Measurements from ENCODE around the gene PCDH1.

Gene PCDH1

GRCh38 chr5:141870871-141871270 lies 7.3 kb downstream of the PCDH1 start:
- H3K4me1 Mint-ChIP-seq (ENCODE audit: low read depth): no peaks in the 10 kb centered on the region
- no peaks in the 10 kb centered on the region for H3K9me3 Mint-ChIP-seq
- H3K27me3 Mint-ChIP-seq: peaks cover 51% of the 10 kb centered on the region
- no peaks in the 10 kb centered on the region for H3K36me3 Mint-ChIP-seq (ENCODE audit: low read depth)
- no peak overlapping the region for H3K4me3 Mint-ChIP-seq
- H3K27ac Mint-ChIP-seq: no peak overlapping the region

GRCh38 chr5:141870228-141870627 lies 8.0 kb downstream of the PCDH1 start:
- Mint-ChIP-seq H3K4me1 (ENCODE audit: low read depth) (no peaks in the 10 kb centered on the region), H3K27ac (no peak overlapping the region), H3K27me3 (peaks cover 44% of the 10 kb centered on the region), H3K4me3 (no peak overlapping the region), H3K36me3 (ENCODE audit: low read depth) (no peaks in the 10 kb centered on the region), H3K9me3 (no peaks in the 10 kb centered on the region)

DNA sequence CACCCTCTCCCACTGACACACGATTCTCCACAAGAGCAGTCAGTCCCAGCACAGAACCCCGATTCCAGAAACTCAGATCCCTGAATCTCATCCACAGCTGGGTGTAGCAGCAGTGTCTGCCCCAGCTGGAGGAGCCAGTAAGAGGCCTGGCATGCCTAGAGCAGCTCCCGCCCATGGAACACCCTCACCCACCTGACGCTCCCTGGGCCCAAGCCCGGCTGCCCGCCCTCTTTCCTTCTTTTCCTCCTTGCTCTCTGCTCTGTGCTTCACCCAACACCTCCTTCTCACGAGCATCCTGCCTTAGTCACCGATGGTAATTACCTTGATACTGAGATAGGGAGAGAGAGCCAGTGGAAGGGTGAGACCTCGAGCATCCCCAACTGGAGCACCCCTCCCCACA lies 8.7 kb downstream of the PCDH1 start:
- H3K27ac Mint-ChIP-seq: no peak overlapping the region

DNA sequence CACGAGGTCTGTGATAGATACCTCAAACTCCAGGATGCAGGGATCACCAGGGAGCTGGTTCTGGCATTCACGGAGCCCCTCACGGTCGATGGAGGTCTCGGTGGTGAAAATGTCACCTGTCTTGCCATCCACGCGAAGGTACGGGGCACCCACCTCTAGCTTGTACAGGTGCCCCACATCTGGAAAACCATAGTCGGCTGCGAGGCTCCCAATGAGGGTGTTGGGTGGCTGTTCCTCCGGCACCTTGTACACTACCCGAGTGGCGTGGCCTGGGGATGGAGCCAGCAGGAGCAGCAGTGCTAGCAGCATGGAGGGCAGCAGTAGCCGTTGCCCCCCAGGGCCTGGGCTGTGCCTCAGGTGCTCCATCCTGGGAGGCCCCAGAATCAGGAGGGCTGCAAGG lies 9.2 kb downstream of the PCDH1 start:
- no peaks in the 10 kb centered on the region for H3K4me1 Mint-ChIP-seq (ENCODE audit: low read depth)
- no peaks in the 10 kb centered on the region for H3K9me3 Mint-ChIP-seq
- H3K27ac Mint-ChIP-seq: no peak overlapping the region
- H3K27me3 Mint-ChIP-seq: peaks cover 32% of the 10 kb centered on the region
- no peaks in the 10 kb centered on the region for H3K36me3 Mint-ChIP-seq (ENCODE audit: low read depth)
- no peak overlapping the region for H3K4me3 Mint-ChIP-seq

More for the DNA sequence above, 8.7 kb downstream of the PCDH1 start:
- peaks cover 37% of the 10 kb centered on the region for H3K27me3 Mint-ChIP-seq
- no peaks in the 10 kb centered on the region for H3K9me3 Mint-ChIP-seq
- no peaks in the 10 kb centered on the region for H3K36me3 Mint-ChIP-seq (ENCODE audit: low read depth)
- H3K4me3 Mint-ChIP-seq: no peak overlapping the region
- H3K4me1 Mint-ChIP-seq (ENCODE audit: low read depth): no peaks in the 10 kb centered on the region

DNA sequence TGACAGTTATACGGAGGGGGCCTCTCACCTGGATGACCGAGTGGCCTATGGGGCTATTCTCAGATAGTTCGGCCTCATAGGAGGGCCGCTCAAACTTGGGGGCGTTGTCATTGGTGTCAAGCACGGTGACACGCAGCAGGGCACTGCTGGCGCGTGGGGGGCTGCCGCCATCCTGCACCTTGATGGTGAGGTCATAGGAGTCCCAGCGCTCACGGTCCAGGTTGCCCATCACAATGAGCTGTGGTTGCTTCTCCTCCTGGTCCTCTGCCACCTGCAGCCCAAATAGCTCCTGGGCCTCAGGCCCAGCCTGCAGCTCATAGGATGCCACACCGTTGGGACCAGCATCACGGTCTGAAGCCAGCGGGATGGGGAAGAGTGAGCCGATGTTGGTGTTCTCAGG lies 9.7 kb downstream of the PCDH1 start:
- peaks cover 27% of the 10 kb centered on the region for H3K27me3 Mint-ChIP-seq
- no peaks in the 10 kb centered on the region for H3K36me3 Mint-ChIP-seq (ENCODE audit: low read depth)
- H3K27ac Mint-ChIP-seq: no peak overlapping the region
- H3K9me3 Mint-ChIP-seq: no peaks in the 10 kb centered on the region
- H3K4me3 Mint-ChIP-seq: no peak overlapping the region
- H3K4me1 Mint-ChIP-seq (ENCODE audit: low read depth): no peaks in the 10 kb centered on the region

DNA sequence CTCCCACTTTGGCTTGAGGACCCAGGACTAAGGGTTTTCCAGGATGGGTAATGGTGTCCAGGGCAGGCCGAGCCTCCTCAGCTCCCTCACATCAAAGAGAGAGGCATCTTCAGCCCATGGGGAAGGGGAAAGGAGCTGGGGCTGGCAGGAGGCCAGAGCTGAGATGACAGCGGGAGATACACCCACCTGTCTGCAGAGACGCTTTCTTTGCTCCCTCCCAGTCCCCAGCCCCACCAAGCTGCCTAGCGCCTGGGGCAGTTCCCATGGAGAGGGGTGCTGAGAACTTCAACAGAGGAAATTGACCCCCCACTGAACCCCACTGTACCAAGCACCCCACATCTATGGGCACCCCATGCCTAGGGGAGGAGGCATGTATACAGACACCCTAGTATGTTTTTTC lies 10.6 kb downstream of the PCDH1 start:
- H3K4me1 Mint-ChIP-seq (ENCODE audit: low read depth): no peaks in the 10 kb centered on the region
- H3K9me3 Mint-ChIP-seq: no peaks in the 10 kb centered on the region
- H3K4me3 Mint-ChIP-seq: no peak overlapping the region
- H3K27ac Mint-ChIP-seq: no peak overlapping the region
- H3K27me3 Mint-ChIP-seq: peaks cover 24% of the 10 kb centered on the region
- H3K36me3 Mint-ChIP-seq (ENCODE audit: low read depth): no peaks in the 10 kb centered on the region

- H3K9me3 Mint-ChIP-seq: no peaks in the 10 kb centered on the region
- H3K27me3 Mint-ChIP-seq: peaks cover 19% of the 10 kb centered on the region
- H3K36me3 Mint-ChIP-seq (ENCODE audit: low read depth): no peaks in the 10 kb centered on the region
- H3K27ac Mint-ChIP-seq: no peak overlapping the region
- no peaks in the 10 kb centered on the region for H3K4me1 Mint-ChIP-seq (ENCODE audit: low read depth)
- H3K4me3 Mint-ChIP-seq: no peak overlapping the region
Observed at GRCh38 chr5:141867139-141867538, 11.1 kb downstream of the PCDH1 start.

GRCh38 chr5:141866096-141866495 lies 12.1 kb downstream of the PCDH1 start:
- Mint-ChIP-seq H3K27ac (no peak overlapping the region), H3K27me3 (peaks cover 16% of the 10 kb centered on the region), H3K9me3 (no peaks in the 10 kb centered on the region), H3K4me3 (no peak overlapping the region), H3K4me1 (ENCODE audit: low read depth) (no peaks in the 10 kb centered on the region), H3K36me3 (ENCODE audit: low read depth) (no peaks in the 10 kb centered on the region)

DNA sequence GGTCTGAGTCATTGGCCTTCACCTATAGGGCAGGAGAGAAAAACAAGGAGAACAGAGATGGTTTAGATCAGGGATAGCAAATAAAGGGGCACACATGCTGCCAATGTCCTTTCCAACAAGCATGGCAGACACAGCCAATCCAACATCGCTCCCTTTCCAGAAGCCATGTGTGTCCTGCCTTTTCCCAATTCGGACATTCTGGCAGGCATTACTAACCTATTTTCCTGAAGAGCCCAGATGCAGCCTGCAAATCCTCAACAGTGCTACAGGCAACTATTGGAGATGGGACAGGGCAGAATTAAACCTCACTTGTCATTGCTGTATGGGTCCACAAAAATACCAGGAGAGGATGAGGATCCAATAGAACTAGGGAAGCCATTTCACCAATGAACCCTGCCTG lies 12.8 kb downstream of the PCDH1 start:
- Mint-ChIP-seq H3K27ac (no peak overlapping the region), H3K4me1 (ENCODE audit: low read depth) (no peaks in the 10 kb centered on the region), H3K36me3 (ENCODE audit: low read depth) (no peaks in the 10 kb centered on the region), H3K4me3 (no peak overlapping the region), H3K9me3 (no peaks in the 10 kb centered on the region), H3K27me3 (peaks cover 11% of the 10 kb centered on the region)

DNA sequence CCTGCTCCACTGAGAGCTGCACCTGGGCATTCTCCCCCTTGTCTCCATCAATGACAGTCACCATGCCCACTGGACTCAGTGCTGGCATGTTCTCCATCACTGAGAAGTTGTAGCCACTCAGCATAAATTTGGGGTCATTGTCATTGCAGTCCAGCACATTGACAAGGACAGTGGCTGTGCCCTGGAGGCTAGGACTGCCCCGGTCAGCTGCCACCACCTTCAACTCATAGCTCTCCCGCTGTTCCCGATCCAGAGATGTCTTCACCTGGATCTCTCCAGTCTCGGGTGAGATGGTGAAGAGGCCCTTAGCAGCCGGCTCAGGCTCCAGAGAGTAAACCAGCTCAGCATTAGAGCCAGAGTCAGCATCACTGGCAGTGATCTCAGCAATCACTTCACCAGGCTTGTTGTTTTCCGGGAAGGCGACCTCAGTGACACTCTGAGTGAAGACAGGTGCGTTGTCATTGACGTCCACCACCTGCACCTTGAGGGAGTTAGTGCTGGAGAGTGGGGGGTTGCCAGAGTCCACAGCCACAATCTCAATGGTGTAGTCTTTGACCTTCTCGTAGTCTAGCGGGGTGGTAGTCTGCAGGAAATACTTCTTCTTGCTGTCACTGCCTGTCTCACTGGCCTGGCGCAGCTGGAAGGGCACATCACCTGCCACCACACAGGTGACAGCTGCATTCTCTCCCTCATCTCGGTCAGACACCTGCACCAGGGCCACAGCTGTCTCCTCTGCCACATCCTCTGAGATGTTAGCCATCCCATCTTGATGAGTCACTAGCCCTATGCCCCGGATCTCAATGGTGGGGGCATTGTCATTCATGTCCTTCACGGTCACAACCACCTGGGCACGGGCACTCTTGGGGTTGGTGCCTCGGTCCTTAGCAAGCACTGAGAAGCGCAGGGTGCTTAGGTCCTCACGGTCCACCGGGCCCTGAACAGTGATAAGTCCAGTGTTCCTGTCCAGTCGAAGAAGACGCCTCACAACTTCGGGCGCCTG lies 13.5 kb downstream of the PCDH1 start:
- no peaks in the 10 kb centered on the region for H3K9me3 Mint-ChIP-seq
- no peak overlapping the region for H3K27ac Mint-ChIP-seq
- no peak overlapping the region for H3K4me3 Mint-ChIP-seq
- no peaks in the 10 kb centered on the region for H3K36me3 Mint-ChIP-seq (ENCODE audit: low read depth)
- peaks cover 7% of the 10 kb centered on the region for H3K27me3 Mint-ChIP-seq
- no peaks in the 10 kb centered on the region for H3K4me1 Mint-ChIP-seq (ENCODE audit: low read depth)

- no peak overlapping the region for H3K27ac Mint-ChIP-seq
- peaks cover 5% of the 10 kb centered on the region for H3K27me3 Mint-ChIP-seq
- no peaks in the 10 kb centered on the region for H3K36me3 Mint-ChIP-seq (ENCODE audit: low read depth)
- H3K9me3 Mint-ChIP-seq: no peaks in the 10 kb centered on the region
- no peak overlapping the region for H3K4me3 Mint-ChIP-seq
- no peaks in the 10 kb centered on the region for H3K4me1 Mint-ChIP-seq (ENCODE audit: low read depth)
Observed at GRCh38 chr5:141863569-141864178, 14.5 kb downstream of the PCDH1 start.

DNA sequence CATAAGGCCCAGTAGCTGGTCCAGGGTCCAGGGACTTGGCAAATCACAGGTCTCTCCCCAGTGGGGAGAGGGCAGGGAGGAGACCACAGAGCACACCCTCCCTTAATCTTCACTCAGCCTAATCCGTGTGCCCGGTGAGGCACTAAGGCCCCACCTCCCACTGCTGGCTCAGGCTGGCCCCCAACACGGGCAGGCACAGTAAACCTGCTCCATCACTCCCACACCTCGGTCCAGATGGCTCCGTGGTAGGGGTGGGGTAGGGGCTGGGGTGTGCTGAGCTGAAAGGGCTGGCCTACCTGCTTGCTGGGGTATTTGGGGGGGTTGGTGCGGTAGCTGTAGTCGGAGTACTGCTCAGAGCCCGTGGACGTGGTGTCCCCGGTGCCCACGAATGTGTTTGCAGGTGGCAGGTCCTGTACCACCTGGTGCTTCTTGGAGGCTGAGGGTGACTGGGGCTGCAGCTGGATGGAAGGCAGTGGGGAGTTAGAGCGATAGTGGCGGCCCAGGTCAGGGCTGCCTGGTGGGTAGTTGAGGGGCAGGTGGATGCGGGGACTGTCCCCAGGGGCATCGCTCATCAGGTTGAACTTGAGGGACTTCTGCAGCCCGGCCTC lies 15.2 kb downstream of the PCDH1 start:
- Mint-ChIP-seq H3K27ac (no peak overlapping the region), H3K4me1 (ENCODE audit: low read depth) (no peaks in the 10 kb centered on the region), H3K36me3 (ENCODE audit: low read depth) (no peaks in the 10 kb centered on the region), H3K4me3 (no peak overlapping the region), H3K27me3 (peaks cover 5% of the 10 kb centered on the region), H3K9me3 (no peaks in the 10 kb centered on the region)

DNA sequence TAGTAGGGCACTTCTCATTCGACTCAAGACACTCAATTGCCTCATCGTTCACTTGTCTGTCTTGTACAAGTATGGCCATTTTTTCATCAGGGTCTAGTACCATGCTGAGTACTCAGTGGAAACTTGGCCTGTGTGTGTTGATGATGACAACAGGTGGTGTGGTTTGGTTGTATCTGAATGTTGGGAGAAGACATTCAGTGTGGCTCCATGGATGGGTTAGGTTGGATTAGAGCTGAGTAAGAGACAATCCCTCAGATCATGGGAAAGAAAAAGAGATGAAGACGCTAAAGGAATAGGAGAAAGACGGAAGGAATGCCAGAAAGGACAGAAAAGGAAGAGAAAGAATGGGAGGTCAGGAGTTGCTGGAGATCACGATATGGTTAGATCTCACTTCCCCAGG lies 17.0 kb downstream of the PCDH1 start:
- H3K9me3 Mint-ChIP-seq: no peaks in the 10 kb centered on the region
- H3K27ac Mint-ChIP-seq: no peak overlapping the region
- H3K4me3 Mint-ChIP-seq: no peak overlapping the region
- H3K4me1 Mint-ChIP-seq (ENCODE audit: low read depth): no peaks in the 10 kb centered on the region
- H3K36me3 Mint-ChIP-seq (ENCODE audit: low read depth): no peaks in the 10 kb centered on the region
- H3K27me3 Mint-ChIP-seq: peaks cover 5% of the 10 kb centered on the region

DNA sequence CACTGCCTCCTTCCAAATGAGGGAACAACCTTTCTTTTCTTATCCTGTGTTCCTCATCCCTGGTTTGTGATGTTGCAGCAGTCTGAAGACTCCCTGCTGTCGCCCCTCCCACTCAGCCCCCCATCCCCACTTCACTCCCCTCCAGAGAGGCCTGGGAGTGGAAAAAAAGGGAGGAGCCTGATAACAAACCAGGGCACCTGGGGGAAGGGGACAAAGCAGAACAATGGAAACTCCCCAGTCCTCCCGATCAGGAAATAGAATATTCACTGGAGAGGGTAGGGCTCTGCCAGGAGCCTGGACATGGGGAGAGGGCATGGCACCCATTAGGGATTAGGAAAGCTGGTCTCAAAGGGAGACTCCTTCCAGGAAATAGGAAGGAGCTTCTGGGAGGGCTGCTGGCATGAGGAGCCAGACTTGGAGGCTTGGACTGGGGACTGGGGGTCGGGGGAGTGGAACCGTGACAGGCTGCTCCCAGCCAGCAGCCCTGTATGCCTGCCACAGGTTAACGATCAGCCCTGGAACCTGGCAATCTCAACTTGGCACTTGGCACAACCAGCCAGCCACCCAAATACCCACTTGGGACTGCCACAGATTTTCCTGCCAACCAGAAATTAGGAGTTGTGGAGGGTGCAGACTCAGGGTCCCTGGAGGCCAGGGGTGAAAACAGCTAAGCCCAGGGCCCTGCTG lies 20.0 kb downstream of the PCDH1 start:
- Mint-ChIP-seq H3K4me3 (no peak overlapping the region), H3K36me3 (ENCODE audit: low read depth) (no peaks in the 10 kb centered on the region), H3K27ac (no peak overlapping the region), H3K4me1 (ENCODE audit: low read depth) (no peaks in the 10 kb centered on the region), H3K27me3 (peaks cover 5% of the 10 kb centered on the region), H3K9me3 (no peaks in the 10 kb centered on the region)

DNA sequence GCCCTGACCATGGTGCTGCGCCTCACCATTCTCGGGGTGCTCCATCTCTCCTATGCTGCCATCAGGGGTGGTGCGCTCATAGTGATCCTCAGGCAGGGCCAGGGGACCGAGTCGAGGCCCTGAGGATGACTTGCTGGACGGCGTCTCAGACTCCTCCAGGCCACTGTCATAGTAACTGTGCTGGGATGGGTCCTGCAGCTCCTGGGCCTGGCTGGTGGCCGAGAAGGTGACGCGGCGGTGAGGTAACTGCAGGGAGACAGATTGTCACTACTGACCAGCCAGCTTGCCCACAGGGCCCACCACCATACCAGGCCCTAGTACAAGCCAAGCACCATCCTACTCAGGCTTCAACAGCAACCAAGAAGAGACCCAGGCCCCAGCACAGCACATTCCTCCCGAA lies 21.0 kb downstream of the PCDH1 start:
- no peak overlapping the region for H3K27ac Mint-ChIP-seq
- H3K4me1 Mint-ChIP-seq (ENCODE audit: low read depth): no peaks in the 10 kb centered on the region
- peaks cover 5% of the 10 kb centered on the region for H3K27me3 Mint-ChIP-seq
- no peaks in the 10 kb centered on the region for H3K9me3 Mint-ChIP-seq
- no peaks in the 10 kb centered on the region for H3K36me3 Mint-ChIP-seq (ENCODE audit: low read depth)
- no peak overlapping the region for H3K4me3 Mint-ChIP-seq
